Endothelial cell (in vitro differentiated cells): ENCODE data around the gene GUCY1A2. TPM values are rescaled to one million over a fixed set of nuclear protein-coding genes. Genes with fewer than 3 reads are reported as not detected.

Experiments
- DNase-seq: peaks from one replicate; pipeline ENCODE4 v3.0.0; 2021; ENCODE audit warnings: low spot score
- H3K27ac Mint-ChIP-seq: one replicate; pipeline ENCODE4 v1.8.0; 2021; ENCODE audit warnings: mixed read lengths, inconsistent platforms; ENCODE audit not compliant: unreplicated experiment
- H3K27me3 Mint-ChIP-seq: one replicate; pipeline ENCODE4 v1.8.0; 2021; ENCODE audit warnings: mild to moderate bottlenecking, moderate library complexity, mixed read lengths, inconsistent platforms; ENCODE audit not compliant: unreplicated experiment
- H3K36me3 Mint-ChIP-seq: one replicate; pipeline ENCODE4 v1.8.0; 2021; ENCODE audit warnings: mild to moderate bottlenecking, low read depth, mixed read lengths, inconsistent platforms; ENCODE audit not compliant: unreplicated experiment
- H3K4me1 Mint-ChIP-seq: one replicate; pipeline ENCODE4 v1.8.0; 2021; ENCODE audit warnings: mild to moderate bottlenecking, mixed read lengths, inconsistent platforms; ENCODE audit not compliant: unreplicated experiment
- H3K4me3 Mint-ChIP-seq: one replicate; pipeline ENCODE4 v1.8.0; 2021; ENCODE audit warnings: mild to moderate bottlenecking, mixed read lengths, inconsistent platforms; ENCODE audit not compliant: unreplicated experiment
- H3K9me3 Mint-ChIP-seq: one replicate; pipeline ENCODE4 v1.8.0; 2021; ENCODE audit warnings: mixed read lengths, inconsistent platforms; ENCODE audit not compliant: unreplicated experiment
- total RNA-seq: library from RNA; stranded (reverse); fragmentation: NEBNext Ultra II Directional; extraction: Animal tissue kit (Norgen Biotek cat#: 25700); gene quantifications from one replicate; pipeline ENCODE4 v1.2.1, GENCODE V29; 2021; ENCODE audit not compliant: unreplicated experiment
- TF ChIP-seq, protein P1 (sequence below): fragments of 200-600 bp; sonication (generic); IDR thresholded peaks from one replicate; pipeline ENCODE4 v1.5.0; 2021; ENCODE audit warnings: antibody characterized with exemption; ENCODE audit not compliant: unreplicated experiment

The GUCY1A2 gene
- total RNA-seq, 1 donor from 2014 or later = 0.10 TPM

DNA sequence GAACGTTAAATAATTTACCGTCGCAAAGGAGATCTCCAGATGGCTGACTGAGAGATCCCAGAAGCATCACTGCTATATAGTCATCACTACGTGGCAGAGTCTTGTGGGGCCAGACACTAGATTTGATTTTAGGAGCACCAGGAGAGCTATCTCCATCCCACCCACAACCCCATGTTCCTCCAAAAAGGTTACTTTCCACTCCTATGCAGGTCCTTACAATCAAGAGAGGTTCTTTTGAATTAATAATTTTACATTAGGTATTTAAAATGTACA lies 19.4 kb downstream of the GUCY1A2 start:
- Mint-ChIP-seq H3K27ac (no peak overlapping the region), H3K4me3 (no peak overlapping the region), H3K9me3 (no peaks in the 10 kb centered on the region), H3K36me3 (no peaks in the 10 kb centered on the region), H3K27me3 (no peaks in the 10 kb centered on the region), H3K4me1 (no peaks in the 10 kb centered on the region)
- no peak for DNase-seq
- TF ChIP-seq, protein P1, sequence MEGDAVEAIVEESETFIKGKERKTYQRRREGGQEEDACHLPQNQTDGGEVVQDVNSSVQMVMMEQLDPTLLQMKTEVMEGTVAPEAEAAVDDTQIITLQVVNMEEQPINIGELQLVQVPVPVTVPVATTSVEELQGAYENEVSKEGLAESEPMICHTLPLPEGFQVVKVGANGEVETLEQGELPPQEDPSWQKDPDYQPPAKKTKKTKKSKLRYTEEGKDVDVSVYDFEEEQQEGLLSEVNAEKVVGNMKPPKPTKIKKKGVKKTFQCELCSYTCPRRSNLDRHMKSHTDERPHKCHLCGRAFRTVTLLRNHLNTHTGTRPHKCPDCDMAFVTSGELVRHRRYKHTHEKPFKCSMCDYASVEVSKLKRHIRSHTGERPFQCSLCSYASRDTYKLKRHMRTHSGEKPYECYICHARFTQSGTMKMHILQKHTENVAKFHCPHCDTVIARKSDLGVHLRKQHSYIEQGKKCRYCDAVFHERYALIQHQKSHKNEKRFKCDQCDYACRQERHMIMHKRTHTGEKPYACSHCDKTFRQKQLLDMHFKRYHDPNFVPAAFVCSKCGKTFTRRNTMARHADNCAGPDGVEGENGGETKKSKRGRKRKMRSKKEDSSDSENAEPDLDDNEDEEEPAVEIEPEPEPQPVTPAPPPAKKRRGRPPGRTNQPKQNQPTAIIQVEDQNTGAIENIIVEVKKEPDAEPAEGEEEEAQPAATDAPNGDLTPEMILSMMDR = no peak

DNA sequence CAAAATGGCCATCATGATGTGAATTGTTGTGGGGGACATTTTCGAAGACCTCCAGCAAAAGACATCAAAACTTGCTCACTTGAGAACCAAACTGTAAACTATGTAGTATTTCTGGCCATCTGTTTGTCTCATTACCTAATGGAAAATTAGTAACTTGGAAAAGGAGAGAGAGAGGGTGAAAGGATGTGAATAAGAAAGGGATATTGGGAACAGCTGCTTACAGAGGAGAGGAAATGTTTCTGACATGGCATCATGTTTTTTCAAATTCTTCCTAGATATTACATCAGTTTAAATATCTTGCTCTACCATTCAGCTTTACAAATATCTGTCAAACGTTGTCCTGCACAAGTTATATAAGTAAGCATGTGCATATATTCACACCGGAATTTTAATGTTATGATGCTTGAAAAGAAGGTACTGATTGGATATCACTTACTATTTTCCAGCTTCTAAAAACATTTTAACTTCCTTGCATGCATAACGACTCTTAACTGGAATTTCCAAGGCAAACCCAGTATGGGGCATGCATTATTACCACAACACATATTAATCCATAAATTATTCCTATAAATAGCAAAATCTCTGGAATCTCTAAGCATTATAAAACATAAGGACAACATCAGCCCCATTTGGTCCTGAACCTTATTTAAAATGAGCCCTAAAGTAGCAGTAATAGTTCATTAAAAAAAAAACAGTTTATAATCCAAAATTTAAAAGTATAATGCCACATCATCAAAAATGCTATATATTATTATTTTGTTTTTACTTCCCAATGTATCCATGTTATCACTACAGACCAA lies 20.0 kb downstream of the GUCY1A2 start:
- no peak for DNase-seq
- Mint-ChIP-seq H3K36me3 (no peaks in the 10 kb centered on the region), H3K27ac (no peak overlapping the region), H3K4me3 (no peak overlapping the region), H3K9me3 (no peaks in the 10 kb centered on the region), H3K27me3 (no peaks in the 10 kb centered on the region), H3K4me1 (no peaks in the 10 kb centered on the region)
- TF ChIP-seq, protein P1 = no peak

DNA sequence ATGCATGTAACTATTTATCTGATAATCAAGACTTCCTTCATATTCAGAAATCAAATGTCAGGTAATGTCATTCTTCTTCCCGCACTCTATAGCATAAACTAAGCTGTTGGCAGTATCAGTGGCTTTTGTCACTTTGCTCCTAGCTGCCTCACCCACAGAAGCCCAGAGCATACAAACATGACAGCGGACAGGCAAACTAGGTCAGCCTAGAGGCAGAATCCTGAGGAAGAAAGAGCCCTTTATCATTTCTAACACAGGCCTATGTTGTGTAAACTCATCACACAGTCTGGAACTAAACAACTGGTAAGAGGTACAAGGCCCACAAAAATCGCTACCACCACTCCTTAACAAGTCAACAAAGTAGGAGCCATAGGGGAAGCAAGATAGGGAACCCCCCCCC lies 21.0 kb downstream of the GUCY1A2 start:
- H3K27me3 Mint-ChIP-seq = no peaks in the 10 kb centered on the region
- no peaks in the 10 kb centered on the region for H3K36me3 Mint-ChIP-seq
- DNase-seq = no peak
- H3K4me1 Mint-ChIP-seq = no peaks in the 10 kb centered on the region
- TF ChIP-seq, protein P1 = no peak
- no peaks in the 10 kb centered on the region for H3K9me3 Mint-ChIP-seq
- no peak overlapping the region for H3K27ac Mint-ChIP-seq
- no peak overlapping the region for H3K4me3 Mint-ChIP-seq

DNA sequence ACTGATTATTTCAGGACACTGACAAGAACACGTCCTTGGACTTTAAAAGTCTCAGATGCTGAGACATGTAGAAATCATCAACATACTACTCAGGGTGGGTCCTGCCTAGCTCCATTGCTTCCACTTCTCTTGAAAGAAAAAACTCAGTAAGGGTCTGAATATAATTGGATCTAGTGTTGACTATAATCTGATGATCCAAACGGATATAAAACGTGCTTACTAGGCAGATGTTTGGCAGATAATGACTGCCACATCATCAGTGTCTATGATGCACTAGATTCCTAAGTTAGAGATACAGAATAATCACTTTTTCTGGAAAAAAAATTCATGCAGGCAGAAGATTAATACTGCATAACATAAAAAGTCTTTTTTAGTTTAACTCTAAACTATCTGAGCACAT lies 21.6 kb downstream of the GUCY1A2 start:
- H3K4me3 Mint-ChIP-seq = no peak overlapping the region
- no peaks in the 10 kb centered on the region for H3K4me1 Mint-ChIP-seq
- TF ChIP-seq, protein P1 = no peak
- no peak overlapping the region for H3K27ac Mint-ChIP-seq
- H3K27me3 Mint-ChIP-seq = no peaks in the 10 kb centered on the region
- no peaks in the 10 kb centered on the region for H3K9me3 Mint-ChIP-seq
- H3K36me3 Mint-ChIP-seq = no peaks in the 10 kb centered on the region
- no peak for DNase-seq

DNA sequence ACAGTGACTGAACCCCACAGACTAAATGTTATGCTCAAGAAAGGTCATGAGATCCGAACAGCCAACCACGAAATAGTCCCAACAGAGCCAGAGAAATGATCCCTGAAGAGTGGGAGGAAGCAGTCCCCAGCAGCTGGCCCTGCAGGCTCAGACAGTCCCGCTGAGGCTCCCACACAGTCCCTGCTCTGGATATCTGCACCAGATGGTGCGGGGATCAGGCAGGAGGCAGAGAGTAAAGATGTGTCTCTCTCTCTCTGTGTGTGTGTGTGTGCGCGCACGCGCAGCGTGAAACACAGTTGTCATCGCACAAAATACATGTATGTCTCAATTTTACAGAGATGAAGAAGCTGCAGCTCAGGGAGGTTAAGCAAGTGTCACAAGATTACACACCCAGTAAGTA lies 27.9 kb downstream of the GUCY1A2 start:
- Mint-ChIP-seq H3K4me3 (no peak overlapping the region), H3K4me1 (no peaks in the 10 kb centered on the region), H3K27ac (no peak overlapping the region), H3K9me3 (no peaks in the 10 kb centered on the region), H3K36me3 (no peaks in the 10 kb centered on the region), H3K27me3 (peaks cover 2% of the 10 kb centered on the region)
- TF ChIP-seq, protein P1 = no peak
- no peak for DNase-seq
